Sigmoid colon (tissue), 3 donors: ENCODE measurements around the gene LITAFD.

Experiments
- POLR2A ChIP-seq, 2 donors: fragments of 450-650 bp; IDR thresholded peaks; one replicate each; pipeline ENCODE4 v1.6.1; 2016; ENCODE audit warnings: antibody characterized with exemption in 2 of 2, mild to moderate bottlenecking in 2 of 2, moderate library complexity in 2 of 2
- TF ChIP-seq, protein P1 (sequence below), 4 experiments: fragments of 450-650 bp in 3 of 4; fragments of 200-600 bp in 1 of 4; IDR thresholded peaks; one replicate each; pipeline ENCODE4 v1.5.1; 2016 to 2019; ENCODE audit warnings: antibody characterized with exemption in 4 of 4, mild to moderate bottlenecking in 3 of 4, moderate library complexity in 2 of 4

DNA sequence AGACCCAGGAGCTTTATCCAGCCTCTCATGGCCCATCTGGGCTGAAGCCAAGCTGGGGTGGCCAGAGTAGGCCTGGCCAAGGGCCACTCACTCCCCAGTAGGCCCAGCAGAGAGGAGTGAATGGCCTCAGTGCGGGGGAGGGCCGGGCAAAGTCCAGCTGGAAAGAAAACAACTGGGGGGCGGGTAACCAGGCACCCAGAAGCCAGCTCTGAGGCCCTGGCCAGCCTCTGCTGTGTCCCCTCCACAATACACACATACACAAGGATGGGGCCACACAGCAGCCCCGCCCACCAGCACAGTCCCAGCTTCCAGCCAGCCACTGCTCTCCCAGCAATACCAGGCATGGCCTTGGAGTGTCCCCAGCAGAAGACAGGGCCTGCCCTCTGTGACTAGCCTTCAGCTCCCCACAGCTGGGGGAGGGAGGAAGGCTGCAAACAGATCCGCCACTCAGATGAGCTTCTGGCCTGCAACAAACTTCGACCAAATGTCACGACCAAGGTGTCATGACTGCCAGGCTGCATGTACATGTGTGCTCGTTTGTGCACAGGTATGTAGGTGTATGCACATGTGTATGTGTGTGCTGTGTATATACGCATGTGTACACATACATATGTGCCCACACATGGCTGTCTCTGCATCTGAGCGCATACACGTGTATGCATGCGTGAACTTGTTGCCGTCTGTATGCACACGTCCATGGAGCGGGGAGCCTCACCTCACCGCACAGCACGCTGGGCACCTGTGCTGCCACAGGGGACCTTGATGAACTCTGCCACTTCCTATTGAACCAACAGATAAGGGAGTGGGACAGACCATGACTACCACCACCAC, 18.3 kb upstream of the LITAFD start:
- TF ChIP-seq, protein P1, sequence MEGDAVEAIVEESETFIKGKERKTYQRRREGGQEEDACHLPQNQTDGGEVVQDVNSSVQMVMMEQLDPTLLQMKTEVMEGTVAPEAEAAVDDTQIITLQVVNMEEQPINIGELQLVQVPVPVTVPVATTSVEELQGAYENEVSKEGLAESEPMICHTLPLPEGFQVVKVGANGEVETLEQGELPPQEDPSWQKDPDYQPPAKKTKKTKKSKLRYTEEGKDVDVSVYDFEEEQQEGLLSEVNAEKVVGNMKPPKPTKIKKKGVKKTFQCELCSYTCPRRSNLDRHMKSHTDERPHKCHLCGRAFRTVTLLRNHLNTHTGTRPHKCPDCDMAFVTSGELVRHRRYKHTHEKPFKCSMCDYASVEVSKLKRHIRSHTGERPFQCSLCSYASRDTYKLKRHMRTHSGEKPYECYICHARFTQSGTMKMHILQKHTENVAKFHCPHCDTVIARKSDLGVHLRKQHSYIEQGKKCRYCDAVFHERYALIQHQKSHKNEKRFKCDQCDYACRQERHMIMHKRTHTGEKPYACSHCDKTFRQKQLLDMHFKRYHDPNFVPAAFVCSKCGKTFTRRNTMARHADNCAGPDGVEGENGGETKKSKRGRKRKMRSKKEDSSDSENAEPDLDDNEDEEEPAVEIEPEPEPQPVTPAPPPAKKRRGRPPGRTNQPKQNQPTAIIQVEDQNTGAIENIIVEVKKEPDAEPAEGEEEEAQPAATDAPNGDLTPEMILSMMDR (IDR thresholded peaks at IDR 0.05): no peak
- no peak for TF ChIP-seq POLR2A (IDR thresholded peaks at IDR 0.05)
